ENCODE data around the gene RACGAP1.

RACGAP1 gene

DNA sequence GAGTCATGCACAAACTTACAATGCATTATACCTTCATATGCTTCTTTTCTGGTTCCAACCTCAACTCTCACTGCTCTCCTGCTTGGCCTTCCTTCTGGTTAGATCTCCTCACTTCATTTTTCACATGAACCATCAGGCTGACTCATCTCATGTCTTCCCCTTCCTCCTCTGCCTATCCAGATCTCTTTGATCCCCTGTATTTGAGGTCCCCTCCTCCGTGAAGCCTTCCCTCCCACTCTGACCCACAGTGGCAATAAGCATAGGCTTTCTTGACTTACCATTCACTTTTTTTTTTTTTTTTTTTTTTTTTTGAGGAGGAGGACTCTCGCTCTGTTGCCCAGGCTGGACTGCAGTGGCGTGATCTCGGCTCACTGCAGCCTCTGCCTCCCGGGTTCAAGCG, 17.4 kb upstream of the RACGAP1 start:
- DNase-seq (ENCODE audit: low read depth in 2 of 2), result no peak
- no peak overlapping the region for H3K4me3 ChIP-seq (replicated peaks in 1 of 2; ENCODE audit: low read depth in 2 of 2, low read length in 2 of 2)
- TF ChIP-seq, protein P1, sequence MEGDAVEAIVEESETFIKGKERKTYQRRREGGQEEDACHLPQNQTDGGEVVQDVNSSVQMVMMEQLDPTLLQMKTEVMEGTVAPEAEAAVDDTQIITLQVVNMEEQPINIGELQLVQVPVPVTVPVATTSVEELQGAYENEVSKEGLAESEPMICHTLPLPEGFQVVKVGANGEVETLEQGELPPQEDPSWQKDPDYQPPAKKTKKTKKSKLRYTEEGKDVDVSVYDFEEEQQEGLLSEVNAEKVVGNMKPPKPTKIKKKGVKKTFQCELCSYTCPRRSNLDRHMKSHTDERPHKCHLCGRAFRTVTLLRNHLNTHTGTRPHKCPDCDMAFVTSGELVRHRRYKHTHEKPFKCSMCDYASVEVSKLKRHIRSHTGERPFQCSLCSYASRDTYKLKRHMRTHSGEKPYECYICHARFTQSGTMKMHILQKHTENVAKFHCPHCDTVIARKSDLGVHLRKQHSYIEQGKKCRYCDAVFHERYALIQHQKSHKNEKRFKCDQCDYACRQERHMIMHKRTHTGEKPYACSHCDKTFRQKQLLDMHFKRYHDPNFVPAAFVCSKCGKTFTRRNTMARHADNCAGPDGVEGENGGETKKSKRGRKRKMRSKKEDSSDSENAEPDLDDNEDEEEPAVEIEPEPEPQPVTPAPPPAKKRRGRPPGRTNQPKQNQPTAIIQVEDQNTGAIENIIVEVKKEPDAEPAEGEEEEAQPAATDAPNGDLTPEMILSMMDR (IDR thresholded peaks at IDR 0.05; ENCODE audit: low read depth, low read length), result no peak

DNA sequence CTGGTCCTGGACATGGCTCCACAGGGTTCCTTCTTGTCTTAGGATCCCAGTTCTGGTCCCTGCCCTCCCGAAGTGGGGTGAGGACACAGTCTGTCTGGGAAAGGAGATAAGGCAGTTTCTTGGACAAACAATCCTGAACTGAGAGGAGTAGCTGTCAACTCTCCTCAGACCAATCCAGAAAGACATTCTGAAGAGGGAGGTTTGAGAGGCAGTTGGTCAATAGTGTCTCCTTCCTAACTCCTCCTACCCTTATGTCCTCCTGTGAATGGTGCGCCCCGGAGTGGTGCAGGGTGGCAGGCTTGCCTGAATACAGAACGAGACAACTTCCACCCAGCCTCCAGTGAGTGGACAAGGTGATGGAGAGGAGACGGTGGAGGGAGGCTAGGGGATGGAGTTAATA, 16.7 kb upstream of the RACGAP1 start:
- no peak for DNase-seq (ENCODE audit: low read depth in 2 of 2)
- no peak overlapping the region for H3K4me3 ChIP-seq (replicated peaks in 1 of 2; ENCODE audit: low read depth in 2 of 2, low read length in 2 of 2)
- TF ChIP-seq, protein P1 (IDR thresholded peaks at IDR 0.05; ENCODE audit: low read depth, low read length), result no peak

DNA sequence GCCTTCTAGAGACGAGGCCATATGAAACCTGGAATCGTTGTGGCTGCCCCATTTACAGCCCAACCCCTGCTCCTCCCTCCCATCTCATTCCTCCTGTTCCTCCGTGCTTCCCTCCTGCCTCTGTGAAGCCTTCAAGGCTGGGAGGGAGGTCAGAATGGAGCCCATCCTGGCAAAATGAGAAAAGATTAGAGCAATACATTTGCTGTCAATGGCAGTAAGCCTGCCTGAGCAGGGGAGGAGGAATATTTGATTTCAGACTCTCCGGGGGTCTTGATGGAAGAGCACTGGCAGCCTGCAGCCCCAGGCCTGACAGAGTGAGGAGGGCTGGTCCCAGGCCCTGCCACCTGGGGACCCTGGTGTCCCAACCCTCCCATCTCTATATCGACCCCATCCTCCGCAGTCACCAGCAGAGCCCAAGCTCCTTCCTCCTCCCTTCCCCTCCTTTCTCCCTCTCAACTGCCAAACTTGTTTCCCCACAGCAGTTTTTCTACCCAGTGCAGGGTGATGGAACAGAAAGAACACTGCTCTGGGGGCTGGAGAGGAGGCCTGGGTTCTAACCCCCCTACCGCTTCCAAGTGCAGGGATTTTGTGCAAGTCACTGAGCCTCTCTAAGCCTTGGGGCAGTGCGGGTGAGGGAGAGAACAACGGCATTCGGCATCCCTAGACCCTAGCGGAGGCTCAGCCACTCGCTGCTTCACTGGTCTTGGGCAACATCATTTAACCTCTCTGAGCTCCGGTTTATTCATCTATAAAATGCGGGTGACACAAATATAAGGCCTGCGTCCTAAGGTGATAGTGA, 16.0 kb upstream of the RACGAP1 start:
- no peak overlapping the region for H3K4me3 ChIP-seq (replicated peaks in 1 of 2; ENCODE audit: low read depth in 2 of 2, low read length in 2 of 2)
- DNase-seq (ENCODE audit: low read depth in 2 of 2), result no peak
- TF ChIP-seq, protein P1 (IDR thresholded peaks at IDR 0.05; ENCODE audit: low read depth, low read length), result no peak

DNA sequence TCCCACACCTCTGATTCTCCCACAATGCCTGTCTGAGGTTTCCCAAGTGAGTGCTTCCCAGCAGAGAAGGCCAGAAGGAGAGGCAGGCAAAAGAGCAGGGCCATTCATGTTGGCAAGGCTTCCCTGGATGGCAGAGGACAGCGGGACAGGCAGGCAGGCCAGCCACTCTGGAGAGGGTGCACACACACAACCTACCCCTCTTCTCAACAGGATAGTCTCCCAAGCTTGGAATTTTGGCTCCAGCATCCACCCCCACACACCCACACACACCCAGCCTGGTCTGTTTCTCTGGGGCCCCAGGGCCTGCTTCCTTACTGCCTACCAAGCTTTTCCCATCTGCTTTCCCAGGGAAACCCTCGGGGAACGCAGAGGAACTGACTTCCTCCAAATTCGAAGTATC, 15.4 kb upstream of the RACGAP1 start:
- H3K4me3 ChIP-seq (replicated peaks in 1 of 2; ENCODE audit: low read depth in 2 of 2, low read length in 2 of 2), result no peak overlapping the region
- TF ChIP-seq, protein P1 (IDR thresholded peaks at IDR 0.05; ENCODE audit: low read depth, low read length), result no peak
- no peak for DNase-seq (ENCODE audit: low read depth in 2 of 2)

DNA sequence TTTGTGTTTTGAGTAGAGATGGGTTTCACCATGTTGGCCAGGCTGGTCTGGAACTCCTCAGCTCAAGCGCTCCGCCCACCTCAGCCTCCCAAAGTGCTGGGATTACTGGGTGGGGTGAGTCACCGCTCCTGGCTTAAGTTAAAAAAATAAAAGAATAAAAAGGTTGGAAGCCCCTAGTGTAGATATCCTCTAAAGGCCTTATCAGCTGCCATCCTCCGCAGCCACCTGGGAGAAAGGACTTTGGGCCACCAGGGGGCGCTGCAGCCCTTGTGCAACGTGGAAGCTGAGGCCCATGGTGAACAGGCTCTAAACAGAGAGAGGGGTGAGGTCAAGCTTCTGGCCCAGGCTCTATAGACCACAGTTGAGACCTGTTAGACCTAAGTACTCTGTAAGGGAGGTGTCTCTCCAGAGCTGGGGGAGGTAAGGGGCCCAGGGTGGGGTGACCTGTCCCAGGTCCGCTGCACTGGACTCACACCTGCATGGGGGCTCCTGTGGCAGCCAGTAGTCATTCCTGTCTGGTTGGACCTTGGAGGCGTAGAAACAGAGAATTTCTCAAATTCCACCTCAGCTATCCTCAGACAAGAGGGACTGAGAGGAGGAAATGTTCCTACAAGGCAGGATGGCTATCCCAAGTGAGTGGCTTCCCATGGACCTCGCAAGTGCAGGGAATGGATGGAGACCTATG, 14.0 kb upstream of the RACGAP1 start:
- TF ChIP-seq, protein P1 (IDR thresholded peaks at IDR 0.05; ENCODE audit: low read depth, low read length), result peak; percentile 95
- H3K4me3 ChIP-seq (replicated peaks in 1 of 2; ENCODE audit: low read depth in 2 of 2, low read length in 2 of 2), result no peak overlapping the region

DNA sequence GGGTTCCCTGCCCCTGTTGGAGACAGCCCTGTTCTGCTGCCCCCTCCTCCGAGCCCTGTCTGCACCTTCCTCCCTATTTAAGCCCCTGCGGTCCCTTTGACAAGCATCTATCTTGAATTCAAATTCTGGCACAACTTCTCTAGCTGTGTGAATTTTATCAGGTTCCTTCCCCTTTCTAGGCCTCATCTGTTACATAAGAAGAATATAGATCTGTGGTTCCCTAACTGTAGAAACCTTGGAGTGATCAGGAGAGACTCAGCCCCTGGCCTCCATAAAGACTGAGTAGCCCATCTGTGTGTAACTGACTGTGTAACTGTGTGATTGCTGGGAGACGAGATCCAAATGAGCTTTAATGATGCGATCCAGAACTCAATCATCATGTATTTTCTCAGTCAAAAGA, 13.0 kb upstream of the RACGAP1 start:
- no peak overlapping the region for H3K4me3 ChIP-seq (replicated peaks in 1 of 2; ENCODE audit: low read depth in 2 of 2, low read length in 2 of 2)
- TF ChIP-seq, protein P1 (IDR thresholded peaks at IDR 0.05; ENCODE audit: low read depth, low read length), result no peak
- no peak for DNase-seq (ENCODE audit: low read depth in 2 of 2)

More for the DNA sequence above, 14.0 kb upstream of the RACGAP1 start:
- peak; percentile 80 to 84 for DNase-seq (ENCODE audit: low read depth in 2 of 2)

Data from cardiac fibroblast (primary cell).